ENCODE data around the gene MED27. TPM values are rescaled to one million over a fixed set of nuclear protein-coding genes. Genes with fewer than 3 reads are reported as not detected.
"Not testable (repeated sequence)": the region's sequence is repeated elsewhere in the genome, so short reads cannot be mapped to it uniquely, and the experiment has no call there.

MED27 gene
- total RNA-seq, 1 donor from 2014 or later = 25.1 TPM

- Mint-ChIP-seq H3K9me3 (ENCODE audit: low read depth) (no peaks in the 10 kb centered on the region), H3K36me3 (ENCODE audit: insufficient read depth) (peaks cover 9% of the 10 kb centered on the region), H3K27me3 (no peaks in the 10 kb centered on the region), H3K27ac (no peak overlapping the region), H3K4me3 (ENCODE audit: low read depth) (no peak overlapping the region), H3K4me1 (ENCODE audit: low read depth) (peaks cover 18% of the 10 kb centered on the region)
- no peak for TF ChIP-seq CTCF (IDR thresholded peaks at IDR 0.05; ENCODE audit: unreplicated experiment)
- no peak for DNase-seq (ENCODE audit: low spot score, unreplicated experiment)
Observed at GRCh38 chr9:132014218-132014805, 65.4 kb downstream of the MED27 start.

- no peak overlapping the region for H3K27ac Mint-ChIP-seq
- H3K27me3 Mint-ChIP-seq = no peaks in the 10 kb centered on the region
- no peaks in the 10 kb centered on the region for H3K9me3 Mint-ChIP-seq (ENCODE audit: low read depth)
- no peak for TF ChIP-seq CTCF (IDR thresholded peaks at IDR 0.05; ENCODE audit: unreplicated experiment)
- no peak overlapping the region for H3K4me3 Mint-ChIP-seq (ENCODE audit: low read depth)
- DNase-seq (ENCODE audit: low spot score, unreplicated experiment) = no peak
- peaks cover 9% of the 10 kb centered on the region for H3K36me3 Mint-ChIP-seq (ENCODE audit: insufficient read depth)
- peaks cover 28% of the 10 kb centered on the region for H3K4me1 Mint-ChIP-seq (ENCODE audit: low read depth)
Observed at GRCh38 chr9:132012704-132013357, 66.8 kb downstream of the MED27 start.

GRCh38 chr9:132011896-132012295 lies 67.8 kb downstream of the MED27 start:
- Mint-ChIP-seq H3K4me3 (ENCODE audit: low read depth) (no peak overlapping the region), H3K27me3 (peaks cover 3% of the 10 kb centered on the region), H3K36me3 (ENCODE audit: insufficient read depth) (peaks cover 9% of the 10 kb centered on the region), H3K27ac (no peak overlapping the region), H3K9me3 (ENCODE audit: low read depth) (no peaks in the 10 kb centered on the region), H3K4me1 (ENCODE audit: low read depth) (peaks cover 28% of the 10 kb centered on the region)
- DNase-seq (ENCODE audit: low spot score, unreplicated experiment) = no peak
- no peak for TF ChIP-seq CTCF (IDR thresholded peaks at IDR 0.05; ENCODE audit: unreplicated experiment)

- Mint-ChIP-seq H3K27me3 (peaks cover 3% of the 10 kb centered on the region), H3K27ac (no peak overlapping the region), H3K4me1 (ENCODE audit: low read depth) (peaks cover 28% of the 10 kb centered on the region), H3K4me3 (ENCODE audit: low read depth) (no peak overlapping the region), H3K9me3 (ENCODE audit: low read depth) (no peaks in the 10 kb centered on the region), H3K36me3 (ENCODE audit: insufficient read depth) (peaks cover 9% of the 10 kb centered on the region)
- no peak for DNase-seq (ENCODE audit: low spot score, unreplicated experiment)
- no peak for TF ChIP-seq CTCF (IDR thresholded peaks at IDR 0.05; ENCODE audit: unreplicated experiment)
Observed at GRCh38 chr9:132011309-132011708, 68.4 kb downstream of the MED27 start.

GRCh38 chr9:132010201-132010600 lies 69.5 kb downstream of the MED27 start:
- not testable (repeated sequence) for DNase-seq (ENCODE audit: low spot score, unreplicated experiment); H3K27me3 Mint-ChIP-seq; H3K27ac Mint-ChIP-seq; H3K4me3 Mint-ChIP-seq (ENCODE audit: low read depth); H3K9me3 Mint-ChIP-seq (ENCODE audit: low read depth); H3K36me3 Mint-ChIP-seq (ENCODE audit: insufficient read depth)
- H3K4me1 Mint-ChIP-seq (ENCODE audit: low read depth) = peaks cover 26% of the 10 kb centered on the region

All from progenitor cell of endocrine pancreas (in vitro differentiated cells).